HG02973 (cell line): ENCODE data around the gene ERI2.

Experiments used
- ATAC-seq: cut with Tn5 transposase; IDR thresholded peaks from one replicate; pipeline ENCODE4 v1.9.1; 2021; ENCODE audit warnings: moderate library complexity; ENCODE audit not compliant: unreplicated experiment

Gene ERI2, protein sequence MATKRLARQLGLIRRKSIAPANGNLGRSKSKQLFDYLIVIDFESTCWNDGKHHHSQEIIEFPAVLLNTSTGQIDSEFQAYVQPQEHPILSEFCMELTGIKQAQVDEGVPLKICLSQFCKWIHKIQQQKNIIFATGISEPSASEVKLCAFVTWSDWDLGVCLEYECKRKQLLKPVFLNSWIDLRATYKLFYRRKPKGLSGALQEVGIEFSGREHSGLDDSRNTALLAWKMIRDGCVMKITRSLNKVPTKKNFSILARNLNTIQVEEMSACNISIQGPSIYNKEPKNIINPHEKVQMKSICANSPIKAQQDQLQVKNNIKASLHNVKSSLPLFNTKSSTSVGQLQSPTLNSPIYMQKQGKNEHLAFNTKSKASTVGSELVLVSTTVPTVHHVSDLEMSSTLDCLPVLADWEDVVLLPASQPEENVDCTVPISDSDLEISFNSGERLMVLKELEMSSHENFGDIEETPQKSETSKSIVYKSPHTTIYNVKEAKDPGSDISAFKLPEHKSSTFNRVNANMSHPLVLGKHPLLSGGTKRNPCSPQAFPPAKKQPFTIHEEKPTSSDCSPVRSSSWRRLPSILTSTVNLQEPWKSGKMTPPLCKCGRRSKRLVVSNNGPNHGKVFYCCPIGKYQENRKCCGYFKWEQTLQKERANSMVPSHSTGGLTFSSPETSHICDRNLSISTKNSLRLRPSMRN

DNA sequence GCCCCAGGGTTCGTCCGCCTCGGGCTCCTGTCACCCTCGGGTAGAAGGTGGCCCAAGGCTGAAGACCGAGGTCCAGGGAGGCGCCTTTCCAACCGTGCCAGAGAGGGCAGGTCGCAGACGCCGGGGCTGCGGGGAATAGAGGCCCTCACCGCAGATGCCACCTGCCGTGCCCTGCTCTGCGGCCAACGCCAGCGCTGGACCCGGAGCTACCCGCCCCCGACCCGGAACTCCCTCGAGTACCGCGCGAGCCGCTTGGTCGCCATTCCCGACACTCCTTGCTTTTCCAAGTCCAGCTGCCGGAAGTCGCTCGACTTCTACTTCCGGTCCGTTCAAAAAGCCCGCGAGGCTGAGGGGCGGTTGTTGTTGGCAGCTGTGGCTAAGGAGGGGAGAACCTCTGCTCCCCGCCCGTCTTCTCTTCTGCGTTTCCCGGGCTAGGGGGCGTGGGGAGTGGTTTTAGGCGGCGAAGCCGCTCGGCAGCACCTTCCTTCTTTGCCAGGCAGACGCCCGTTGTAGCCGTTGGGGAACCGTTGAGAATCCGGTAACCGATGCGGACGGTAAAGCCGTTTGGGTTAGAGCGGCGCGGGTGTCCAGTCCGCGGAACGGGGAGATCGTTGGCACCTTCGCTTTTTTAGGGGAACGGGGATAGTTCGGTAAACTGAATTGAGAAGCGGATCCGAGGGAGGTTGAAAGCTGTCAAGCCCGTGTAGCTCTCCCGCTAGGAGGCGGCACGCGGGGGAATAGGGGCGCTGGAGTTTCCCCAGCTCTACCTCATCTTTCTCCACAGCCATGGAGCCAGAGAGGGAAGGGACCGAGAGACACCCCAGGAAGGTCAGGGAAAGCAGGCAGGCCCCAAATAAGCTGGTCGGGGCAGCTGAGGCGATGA lies at the start of gene ERI2, which contains the start of gene REXO5:
Gene ERI2, minus strand, starts transcription at position 305 of the 883 bp plus-strand sequence. Its CDS starts 42 bp downstream, at position 263.
Gene REXO5, plus strand, starts transcription at position 360 of the 883 bp plus-strand sequence. Its CDS starts 427 bp downstream, at position 787.
- peak; percentile 75 for ATAC-seq

DNA sequence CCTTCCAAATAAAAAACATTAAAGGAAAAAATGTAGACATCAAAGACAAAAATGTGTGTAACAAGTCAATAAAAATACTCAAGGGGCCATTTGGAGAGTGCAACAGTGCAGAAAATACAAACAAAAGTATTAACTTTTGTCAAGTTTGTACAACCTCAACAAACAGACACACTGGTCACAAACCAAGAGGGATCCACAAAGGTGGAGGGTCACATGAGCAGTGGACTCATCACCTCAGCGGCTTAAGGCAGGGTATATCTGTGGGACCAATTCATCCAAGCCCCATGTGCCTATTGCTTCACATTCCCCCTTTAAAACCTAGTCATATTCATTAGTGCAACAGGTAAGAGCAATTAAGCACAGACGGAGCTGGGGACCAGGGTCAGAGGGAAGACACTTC lies 48.7 kb upstream of the ERI2 start:
- no peak for ATAC-seq

DNA sequence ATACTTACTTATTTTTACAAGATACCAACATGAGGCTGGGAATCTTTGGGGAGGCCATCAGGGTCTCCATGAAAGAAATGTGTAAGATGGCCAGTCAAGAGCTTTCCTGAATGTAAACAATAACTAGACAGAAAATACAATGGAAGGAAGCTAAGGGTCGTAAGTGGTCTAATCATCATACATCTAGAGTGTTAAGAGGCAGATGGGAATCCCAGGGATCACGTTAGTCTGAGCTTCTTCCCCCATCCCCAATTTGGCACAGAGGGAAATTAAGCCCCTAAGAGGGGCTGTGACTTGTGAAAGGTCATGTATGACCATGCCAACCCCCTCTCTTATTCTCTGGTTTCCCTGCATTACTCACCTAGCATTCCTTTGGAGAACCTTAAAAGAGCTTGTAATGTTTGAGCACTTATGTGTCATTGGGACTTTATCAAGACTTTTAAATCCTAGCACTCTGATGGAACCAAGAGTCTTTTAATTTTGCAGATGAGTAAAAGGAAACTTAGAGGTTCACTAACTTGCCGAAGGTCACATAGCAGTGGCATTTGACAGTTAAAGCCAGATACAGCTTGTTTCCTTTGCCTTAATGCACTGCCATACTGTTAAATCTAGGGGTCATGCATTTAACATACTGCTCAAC lies 47.8 kb upstream of the ERI2 start:
- ATAC-seq, result no peak

DNA sequence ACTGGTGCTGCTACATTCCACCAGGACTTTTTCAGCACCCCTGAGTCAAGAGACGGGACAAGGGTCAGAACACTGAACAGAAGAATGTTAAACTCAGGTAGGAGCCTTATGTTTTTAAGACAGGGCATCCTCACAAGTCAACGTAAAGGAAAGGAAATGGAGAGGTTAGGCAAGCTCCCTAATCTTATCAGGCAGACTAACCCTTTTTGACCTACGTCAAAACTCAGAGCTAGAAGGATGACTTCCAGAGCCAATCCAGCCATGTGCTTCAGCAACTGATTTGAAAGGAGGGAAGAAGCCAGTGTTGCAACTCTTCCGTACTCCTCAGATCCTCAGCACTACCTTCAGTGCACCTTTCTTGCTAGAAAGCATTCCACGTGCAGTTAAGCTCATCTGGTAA lies 46.9 kb upstream of the ERI2 start:
- ATAC-seq, result no peak

DNA sequence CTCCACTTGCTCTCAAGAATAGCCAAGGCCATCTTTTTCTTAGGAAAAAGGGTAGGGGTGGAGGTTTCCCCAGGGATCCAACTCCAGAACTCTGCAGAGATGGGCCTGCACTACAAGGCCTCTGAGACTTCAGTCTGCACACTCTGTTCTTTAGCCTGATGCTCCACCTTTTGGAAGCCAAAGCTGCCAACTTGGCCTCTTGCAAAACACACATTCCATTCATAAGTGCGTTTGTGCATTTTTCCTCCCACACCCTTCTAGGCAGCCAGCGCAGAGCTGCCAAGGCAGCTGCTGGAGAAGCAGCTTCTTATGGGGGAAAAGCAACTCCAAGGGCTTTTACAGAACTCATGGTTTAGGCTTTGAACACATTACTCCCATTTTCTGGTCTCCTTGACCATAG lies 45.3 kb upstream of the ERI2 start:
- ATAC-seq, result no peak

DNA sequence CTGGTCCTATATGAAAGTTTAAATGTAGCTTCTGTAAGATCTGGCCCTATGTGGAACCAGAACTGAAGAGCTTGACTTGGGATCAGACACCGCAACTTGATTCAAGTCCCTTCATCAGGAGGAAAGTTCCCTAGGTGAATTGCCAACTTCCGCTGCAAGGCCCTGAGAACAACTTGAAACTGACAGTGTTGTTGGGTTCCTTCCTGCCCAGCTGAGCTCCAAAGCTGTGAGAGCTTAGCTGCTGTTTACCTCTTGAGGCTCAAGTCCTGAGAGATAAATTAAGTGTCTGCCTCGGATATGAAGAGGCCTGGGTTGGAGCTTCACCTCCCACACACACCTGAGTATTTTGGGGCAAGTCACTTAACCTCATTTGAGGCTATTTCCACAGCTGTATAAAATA lies 44.7 kb upstream of the ERI2 start:
- no peak for ATAC-seq

DNA sequence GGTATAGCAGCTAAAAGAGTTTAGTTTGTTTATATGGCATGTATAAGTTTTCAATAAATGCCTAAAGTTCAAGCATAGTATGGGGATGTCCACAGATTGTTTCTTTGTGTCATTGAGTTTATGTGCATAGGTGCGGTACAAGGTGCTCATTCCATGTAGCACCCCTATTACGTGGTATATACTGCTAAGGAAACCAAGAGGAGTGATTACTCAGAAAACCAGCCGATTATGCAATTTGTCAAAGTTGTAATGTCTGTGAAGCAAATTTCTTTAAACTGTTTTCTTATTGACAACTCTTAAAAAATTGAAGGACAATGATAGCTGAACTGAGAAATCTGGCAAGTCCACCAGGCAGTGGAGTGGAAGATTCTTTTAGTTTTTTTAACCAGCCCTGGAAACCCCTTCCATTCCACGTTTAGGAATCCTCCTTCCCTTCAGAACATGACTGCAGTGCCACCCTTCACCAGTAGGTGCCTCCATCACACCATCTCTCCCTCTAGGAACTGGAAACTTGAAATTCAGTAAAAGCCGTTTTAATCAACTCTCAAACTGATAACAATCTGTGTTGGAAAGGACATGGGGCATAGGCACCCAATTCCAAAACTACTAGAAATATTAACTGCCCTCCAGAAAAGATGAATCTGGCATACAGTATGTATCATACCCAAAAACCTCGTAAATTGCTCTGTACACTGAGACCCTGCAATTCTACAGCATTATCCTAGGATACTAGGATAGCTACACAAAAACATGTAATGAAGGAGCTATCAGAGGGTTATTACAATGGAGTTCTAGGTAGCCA lies 43.5 kb upstream of the ERI2 start:
- ATAC-seq, result no peak

DNA sequence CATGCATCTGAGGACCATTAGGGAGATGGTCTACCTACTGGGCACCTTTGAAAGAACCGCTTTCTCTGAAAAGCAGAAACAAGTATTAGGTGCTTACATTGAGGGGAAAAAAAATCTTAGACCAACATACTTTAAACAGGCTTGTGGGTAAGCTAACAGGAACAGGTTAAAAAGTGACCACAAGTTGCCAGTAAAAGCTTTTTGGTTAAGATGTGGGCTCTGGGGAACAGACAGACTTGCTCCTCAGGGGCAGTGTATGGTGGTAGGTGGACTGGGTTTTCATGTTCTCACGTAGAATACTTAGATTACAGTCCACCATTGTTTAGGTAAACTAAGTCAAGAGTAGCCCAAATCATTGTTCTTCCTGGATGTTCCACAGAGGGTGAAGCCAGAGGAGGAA lies 41.3 kb upstream of the ERI2 start:
- ATAC-seq, result no peak

DNA sequence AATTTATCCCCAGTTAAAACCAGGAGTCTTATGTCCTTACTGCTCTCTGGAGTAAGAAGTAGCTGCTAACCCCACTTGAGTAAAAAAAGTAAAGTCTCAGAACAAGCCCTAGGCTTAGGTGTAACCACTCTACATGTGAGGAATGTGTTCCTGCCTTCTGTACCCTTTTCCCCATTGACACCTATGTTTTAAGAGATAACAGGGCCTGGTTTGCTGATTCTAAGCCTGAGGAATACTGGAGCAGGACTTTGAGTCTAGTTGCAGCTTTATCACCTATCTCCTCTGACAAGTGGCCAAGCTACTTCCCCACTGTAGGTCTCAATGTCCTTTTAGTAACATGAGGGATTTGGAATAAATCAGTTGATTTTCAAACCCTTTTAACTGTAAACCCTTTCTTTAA lies 40.3 kb upstream of the ERI2 start:
- no peak for ATAC-seq

DNA sequence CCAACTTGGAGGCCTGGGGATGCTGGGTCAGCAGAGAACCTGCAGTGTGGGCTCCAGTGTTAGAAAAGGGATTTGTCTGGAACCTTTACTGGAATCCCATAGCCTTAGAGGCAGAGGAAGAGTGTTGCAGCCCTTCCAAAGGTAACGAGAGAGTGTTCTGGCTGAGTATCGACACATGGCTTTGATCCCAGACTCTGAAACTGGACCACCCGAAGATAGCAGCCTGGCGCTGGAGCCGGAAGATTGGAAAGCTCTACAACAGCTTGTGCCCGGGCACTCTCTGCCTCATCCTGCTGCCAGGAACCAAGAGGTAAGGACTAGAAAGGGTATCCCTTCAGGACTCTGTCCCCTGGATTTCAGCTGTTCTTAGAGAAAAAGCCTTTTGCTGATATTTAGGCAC lies 39.8 kb upstream of the ERI2 start:
- ATAC-seq, result no peak

DNA sequence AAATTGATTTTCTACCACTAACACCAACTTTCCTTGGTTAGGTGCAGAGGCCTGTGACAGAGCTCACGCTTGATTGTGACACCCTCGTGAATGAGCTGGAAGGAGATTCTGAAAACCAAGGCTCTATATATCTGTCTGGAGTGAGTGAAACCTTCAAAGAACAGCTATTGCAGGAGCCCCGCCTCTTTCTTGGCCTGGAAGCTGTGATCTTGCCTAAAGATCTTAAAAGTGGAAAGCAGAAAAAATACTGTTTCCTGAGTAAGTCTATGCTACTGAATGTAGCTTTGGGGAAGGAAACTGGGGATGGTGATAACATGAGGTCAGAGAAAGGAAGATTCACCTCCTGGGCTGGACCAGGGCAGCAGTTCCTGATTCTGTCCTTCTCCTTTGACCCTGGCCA lies 38.3 kb upstream of the ERI2 start:
- no peak for ATAC-seq

DNA sequence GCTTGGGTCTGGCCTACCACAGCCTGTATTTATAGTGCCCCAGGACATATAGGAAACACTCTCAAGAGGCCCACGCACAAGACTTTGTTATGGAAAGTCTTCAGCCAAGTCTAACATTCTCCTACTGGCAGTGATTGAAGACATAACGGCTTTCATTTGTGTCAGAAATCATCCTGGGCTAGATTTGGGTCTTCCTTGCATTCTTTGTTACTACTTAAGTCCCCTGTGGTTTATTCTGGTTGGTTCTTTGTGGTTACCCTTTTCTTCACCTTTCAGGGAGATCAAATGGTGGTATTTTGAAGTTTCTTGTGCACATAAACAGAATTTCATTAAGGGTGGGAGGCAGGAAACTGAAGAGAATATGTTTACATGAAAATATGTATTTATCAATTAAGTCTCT lies 37.8 kb upstream of the ERI2 start:
- ATAC-seq, result no peak

DNA sequence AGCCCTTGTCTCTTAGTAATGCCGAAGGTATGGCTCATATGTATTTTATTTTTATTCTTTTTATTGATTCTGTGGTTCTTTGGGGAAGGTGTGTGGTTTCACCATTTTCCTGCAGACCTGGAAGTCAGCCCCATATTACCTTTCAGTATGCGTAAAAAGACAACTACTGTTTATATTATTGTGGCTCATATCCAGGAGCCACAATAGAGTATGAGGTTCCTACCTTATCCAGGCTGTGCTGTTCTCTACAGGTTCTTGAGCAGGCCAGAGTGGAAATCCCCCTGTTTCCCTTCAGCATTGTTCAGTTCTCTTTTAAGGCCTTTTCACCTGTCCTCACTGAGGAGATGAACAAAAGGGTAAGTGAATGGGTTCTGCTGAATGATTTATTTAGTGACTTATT lies 33.2 kb upstream of the ERI2 start:
- ATAC-seq, result no peak

DNA sequence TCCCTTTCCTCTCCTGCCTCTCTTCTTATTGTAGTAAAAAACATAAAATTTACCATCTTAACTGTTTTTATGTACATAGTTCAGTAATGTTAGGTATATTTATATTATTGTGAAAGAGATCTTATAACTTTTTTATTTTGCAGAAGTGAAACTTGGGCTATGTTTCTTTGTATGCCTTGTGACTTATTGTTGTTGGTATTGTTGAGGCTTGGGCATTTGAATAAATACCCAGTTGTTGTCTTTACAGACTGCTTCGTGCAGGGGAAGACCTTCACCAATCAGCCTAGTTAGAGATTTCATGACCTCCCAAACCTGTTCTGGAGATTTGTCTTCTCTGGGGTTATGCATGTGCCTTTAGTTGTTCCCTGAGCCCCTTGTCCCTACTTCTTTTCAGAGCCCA lies 32.0 kb upstream of the ERI2 start:
- no peak for ATAC-seq

DNA sequence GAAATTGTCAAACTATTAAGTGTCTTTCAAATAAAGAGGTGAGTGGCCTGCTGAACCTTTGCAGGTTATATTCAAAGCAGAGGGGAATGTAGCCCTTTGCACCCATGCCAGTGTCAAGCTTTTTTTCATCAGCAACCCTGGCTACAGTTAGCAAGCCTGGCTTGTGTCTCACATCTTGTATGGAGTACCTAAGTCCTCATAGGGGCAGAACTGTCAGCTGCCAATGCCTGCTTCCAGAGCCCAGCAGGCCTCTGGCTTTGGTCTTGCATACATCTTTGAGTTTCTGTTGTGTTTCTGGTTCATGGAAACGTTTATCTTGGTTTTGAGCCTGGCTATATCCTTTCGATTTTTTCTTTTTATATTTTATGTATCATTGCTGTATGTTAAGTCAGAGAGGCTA lies 26.8 kb upstream of the ERI2 start:
- ATAC-seq, result no peak

DNA sequence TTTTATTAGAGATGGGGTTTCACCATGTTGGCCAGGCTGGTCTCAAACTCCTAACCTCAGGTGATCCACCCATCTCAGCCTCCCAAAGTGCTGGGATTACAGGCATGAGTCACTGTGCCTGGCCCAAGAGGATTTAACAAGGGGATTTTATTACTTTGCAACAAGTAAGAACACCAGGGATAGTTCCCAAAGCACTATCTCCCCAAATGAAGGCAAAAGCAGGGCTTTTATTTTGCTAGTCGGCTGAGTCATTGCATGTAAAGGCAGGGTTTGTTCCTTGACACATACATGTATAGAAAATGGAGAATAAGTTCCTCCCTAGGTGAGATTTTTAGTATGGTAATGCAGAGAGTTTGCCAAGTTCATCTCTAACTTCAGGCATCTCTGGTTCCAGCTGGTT lies 24.1 kb upstream of the ERI2 start:
- ATAC-seq, result no peak

DNA sequence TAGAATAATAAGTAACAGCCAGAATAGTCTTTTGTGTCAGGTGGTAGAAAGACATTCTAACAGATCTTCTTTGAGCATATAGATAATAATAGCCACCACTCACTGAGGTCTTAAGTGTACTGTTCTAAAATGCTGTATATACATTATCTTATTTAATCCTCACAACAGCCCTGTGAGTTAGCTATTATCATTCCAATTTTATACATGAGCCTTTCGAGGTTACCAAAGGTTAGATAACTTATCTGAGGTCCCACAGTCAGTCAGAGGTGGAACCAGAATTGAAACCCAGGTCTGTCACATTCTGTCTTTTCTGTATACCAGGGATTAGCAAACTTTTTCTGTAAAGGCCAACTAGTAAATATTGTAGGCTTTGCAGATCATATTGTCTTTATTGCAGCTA lies 23.3 kb upstream of the ERI2 start:
- no peak for ATAC-seq

DNA sequence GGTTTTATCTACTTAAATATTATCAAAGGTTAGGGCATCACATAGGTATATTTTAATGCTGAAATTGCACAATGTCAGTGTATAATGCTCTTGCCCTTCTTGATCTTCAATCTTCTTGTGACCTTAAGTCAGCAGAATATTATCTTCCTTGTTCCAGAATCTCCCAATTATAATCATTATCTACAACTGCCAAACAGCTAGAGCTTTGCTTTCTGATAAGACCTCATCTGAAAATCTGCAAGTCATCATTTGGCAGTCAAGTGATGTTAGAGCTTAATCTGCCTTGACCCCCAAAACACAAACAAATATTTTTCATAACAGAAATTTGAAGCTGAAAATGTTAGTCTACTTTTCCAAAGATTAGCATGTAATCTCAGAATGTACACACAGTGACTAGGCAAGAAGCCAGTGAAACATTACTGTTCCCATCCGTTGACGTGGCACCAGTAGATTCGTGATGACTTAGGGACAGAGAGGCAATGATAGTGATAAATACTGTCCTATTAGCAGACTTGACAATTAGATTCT lies 19.8 kb upstream of the ERI2 start:
- ATAC-seq, result no peak

DNA sequence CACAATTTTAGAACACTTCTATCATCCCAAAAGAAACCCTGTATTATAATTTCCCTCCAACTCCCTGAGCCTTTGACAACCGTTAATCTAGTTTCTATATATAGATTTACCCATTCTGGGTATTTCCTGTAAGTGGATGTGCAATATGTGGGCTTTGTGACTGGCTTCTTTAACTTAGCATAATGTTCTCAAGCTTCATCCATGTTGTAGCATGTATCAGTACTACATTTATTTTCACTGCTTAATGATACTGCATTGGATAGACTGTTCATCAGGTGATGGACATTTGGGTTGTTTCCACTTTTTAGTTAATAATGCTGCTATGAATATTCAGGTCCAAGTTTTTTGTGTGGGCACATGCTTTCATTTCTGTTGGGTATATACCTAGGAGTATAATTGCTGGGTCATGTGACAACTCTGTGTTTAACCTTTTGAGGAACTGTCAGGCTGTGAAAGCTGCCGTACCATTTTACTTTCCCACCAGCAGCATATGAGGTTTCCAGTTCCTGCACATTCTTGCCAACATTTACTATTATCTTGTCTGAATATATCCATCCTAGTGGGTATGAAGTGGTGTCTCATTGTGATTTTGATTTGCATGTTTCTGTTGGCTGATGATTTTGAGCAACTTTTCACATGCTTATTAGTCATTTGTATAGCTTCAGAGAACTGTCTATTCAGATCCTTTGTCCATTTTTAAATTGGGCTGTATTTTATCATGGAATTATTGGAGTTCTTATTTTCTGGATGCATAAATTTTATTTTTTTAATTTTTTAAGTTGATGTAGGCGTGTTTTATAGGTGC lies 16.5 kb upstream of the ERI2 start:
- no peak for ATAC-seq
